ENCODE data around the gene MON2. TPM values are rescaled to one million over a fixed set of nuclear protein-coding genes. Genes with fewer than 3 reads are reported as not detected.

Gene MON2
- total and polyA plus RNA-seq, 2 of the 13 experiments (the other 11 are each of a cell fraction or from before 2014, with no cell fraction given) = 10.5 to 24.8 TPM

DNA sequence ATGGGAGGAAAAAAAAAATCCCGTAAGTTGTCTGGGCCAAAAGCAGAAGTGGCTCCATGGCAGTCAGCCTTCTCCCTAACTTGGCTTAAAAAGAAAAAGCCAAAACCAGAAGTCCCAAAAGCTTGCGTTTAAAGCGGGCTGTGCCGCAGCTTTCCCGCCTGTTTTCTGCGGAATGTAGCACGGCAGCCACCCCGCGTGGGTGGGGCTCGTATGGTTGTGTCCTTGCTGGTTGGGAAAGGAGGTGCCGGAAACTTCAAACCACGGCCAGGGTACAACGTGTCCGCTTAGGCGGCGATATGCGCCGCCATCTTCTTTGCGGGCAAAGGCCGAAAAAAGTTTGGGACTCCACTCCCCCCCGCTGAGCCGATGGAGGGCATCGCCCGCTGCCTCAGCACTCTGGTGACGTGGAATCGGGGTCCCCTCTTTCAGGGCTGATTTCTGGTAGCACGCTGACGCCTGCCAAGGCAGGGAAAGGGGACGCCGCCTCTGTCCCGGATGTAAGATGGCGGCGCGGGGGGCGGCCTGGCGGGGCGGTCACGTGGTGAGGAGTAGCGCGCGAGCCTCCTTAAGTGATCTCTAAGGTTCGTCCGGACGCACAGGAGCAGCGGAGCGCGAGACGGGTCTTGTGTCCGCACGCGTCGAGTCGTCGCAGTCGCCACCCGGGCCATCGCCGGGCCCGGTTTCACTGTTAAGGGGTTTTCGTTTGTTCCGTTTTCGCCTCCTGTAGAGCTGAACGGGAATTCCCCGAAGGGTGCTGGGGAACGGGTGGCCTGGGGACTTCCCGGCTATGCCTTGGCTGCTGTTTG lies 135.8 kb downstream of the MON2 start (continued):
- TF ChIP-seq ZNF101 (CRISPR knock-in tag; IDR thresholded peaks at IDR 0.05; ENCODE audit: borderline replicate concordance, low read depth) (no peak), ZNF34 (CRISPR knock-in tag; IDR thresholded peaks at IDR 0.05; ENCODE audit: borderline replicate concordance) (no peak), ZNF766 (CRISPR knock-in tag; IDR thresholded peaks at IDR 0.05; ENCODE audit: borderline replicate concordance) (no peak), MLLT10 (CRISPR knock-in tag; IDR thresholded peaks at IDR 0.05) (no peak), ZNF747 (CRISPR knock-in tag; IDR thresholded peaks at IDR 0.05; ENCODE audit: borderline replicate concordance) (0 out of 2 replicates have a peak, but pooled peaks have one; percentile 43), ZNF446 (CRISPR knock-in tag; IDR thresholded peaks at IDR 0.05) (no peak), NPAS2 (CRISPR knock-in tag; IDR thresholded peaks at IDR 0.05; ENCODE audit: borderline replicate concordance) (no peak), NRL (CRISPR knock-in tag; IDR thresholded peaks at IDR 0.05; ENCODE audit: borderline replicate concordance) (peak; percentile 86), KLF11 (CRISPR knock-in tag; IDR thresholded peaks at IDR 0.05) (no peak; the same call in 1 of the 2 replicates), ISX (CRISPR knock-in tag; conservative IDR thresholded peaks at IDR 0.05) (no peak; the same call in 1 of the 2 replicates), ZSCAN30 (CRISPR knock-in tag; IDR thresholded peaks at IDR 0.05) (no peak), ISL2 (CRISPR knock-in tag; IDR thresholded peaks at IDR 0.05) (peak; percentile 56), CAMTA2 (CRISPR knock-in tag; IDR thresholded peaks at IDR 0.05; ENCODE audit: borderline replicate concordance) (no peak), PAWR (CRISPR knock-in tag; IDR thresholded peaks at IDR 0.05; ENCODE audit: borderline replicate concordance) (no peak), HCFC1 (IDR thresholded peaks at IDR 0.05; ENCODE audit: low read depth, low read length) (no peak), ZNF138 (CRISPR knock-in tag; IDR thresholded peaks at IDR 0.05; ENCODE audit: low read depth) (0 out of 2 replicates have a peak, but pooled peaks have one; percentile 4), ESRRA (CRISPR knock-in tag; IDR thresholded peaks at IDR 0.05; ENCODE audit: low read depth) (no peak), IKZF5 (CRISPR knock-in tag; IDR thresholded peaks at IDR 0.05) (no peak; the same call in 1 of the 2 replicates), STAT5B (CRISPR knock-in tag; IDR thresholded peaks at IDR 0.05) (no peak), MATR3 (CRISPR knock-in tag; IDR thresholded peaks at IDR 0.05) (no peak), ZNF224 (CRISPR knock-in tag; IDR thresholded peaks at IDR 0.05) (peak; percentile 31; the same call in 1 of the 2 replicates), ZNF772 (CRISPR knock-in tag; IDR thresholded peaks at IDR 0.05) (peak; percentile 58), MXD4 (CRISPR knock-in tag; IDR thresholded peaks at IDR 0.05) (peak; percentile 49), YEATS4 (CRISPR knock-in tag; IDR thresholded peaks at IDR 0.05; ENCODE audit: borderline replicate concordance) (peak; percentile 97), MAFK (conservative IDR thresholded peaks at IDR 0.05 in 1 of 2, IDR thresholded peaks at IDR 0.05 in 1 of 2; ENCODE audit: low read length in 2 of 2) (no peak), ZFP82 (CRISPR knock-in tag; IDR thresholded peaks at IDR 0.05; ENCODE audit: borderline replicate concordance) (no peak), REL (CRISPR knock-in tag; conservative IDR thresholded peaks at IDR 0.05) (peak; percentile 90), ZNF563 (CRISPR knock-in tag; IDR thresholded peaks at IDR 0.05) (peak; percentile 61; the same call in 1 of the 2 replicates), ZNF329 (CRISPR knock-in tag; IDR thresholded peaks at IDR 0.05; ENCODE audit: low read depth) (no peak; the same call in 1 of the 2 replicates), ONECUT2 (CRISPR knock-in tag; IDR thresholded peaks at IDR 0.05) (no peak)
- TF ChIP-seq, protein P1, sequence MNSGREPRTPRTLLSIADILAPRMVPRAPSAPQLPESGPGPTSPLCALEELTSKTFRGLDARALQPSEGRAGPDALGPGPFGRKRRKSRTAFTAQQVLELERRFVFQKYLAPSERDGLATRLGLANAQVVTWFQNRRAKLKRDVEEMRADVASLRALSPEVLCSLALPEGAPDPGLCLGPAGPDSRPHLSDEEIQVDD (CRISPR knock-in tag; IDR thresholded peaks at IDR 0.05; ENCODE audit: borderline replicate concordance) = peak; percentile 32; the same call in 1 of the 2 replicates
